Cardiac muscle cell (in vitro differentiated cells and primary cell): ENCODE results near the gene EYA2. TPM values are rescaled to one million over a fixed set of nuclear protein-coding genes. Genes with fewer than 3 reads are reported as not detected.
"Not testable (repeated sequence)": the region's sequence is repeated elsewhere in the genome, so short reads cannot be mapped to it uniquely, and the experiment has no call there.

ENCODE experiments used
- DNase-seq, 2 donors: peaks; one replicate each; pipeline versions ENCODE4 v3.0.0 to v3.0.0-alpha.2; 2010 to 2017; ENCODE audit warnings: low read depth in 1 of 2, low spot score in 1 of 2
- H3K27ac ChIP-seq: fragments of 200-600 bp; sonication (generic); 2 replicates; pipeline ENCODE4 v1.5.1; 2016
- H3K27me3 ChIP-seq: fragments of 200-600 bp; sonication (generic); 2 replicates; pipeline ENCODE4 v1.6.0; 2016; ENCODE audit warnings: control low read depth
- H3K36me3 ChIP-seq: fragments of 200-600 bp; sonication (generic); 2 replicates; pipeline ENCODE4 v1.5.1; 2016; ENCODE audit warnings: control low read depth
- H3K4me1 ChIP-seq: fragments of 200-600 bp; sonication (generic); 2 replicates; pipeline ENCODE4 v1.8.1; 2017; ENCODE audit warnings: low read depth, mild to moderate bottlenecking, mixed run types
- H3K4me3 ChIP-seq: fragments of 200-600 bp; sonication (generic); 2 replicates; pipeline ENCODE4 v1.5.1; 2016; ENCODE audit warnings: mild to moderate bottlenecking
- H3K9me3 ChIP-seq: fragments of 200-600 bp; sonication (generic); 2 replicates; pipeline ENCODE4 v1.5.1; 2017; ENCODE audit warnings: low read depth, mild to moderate bottlenecking, control low read depth
- CTCF ChIP-seq: IDR thresholded peaks from 2 replicates; pipeline ENCODE4 v1.5.1; 2012; ENCODE audit warnings: low read depth, mild to moderate bottlenecking, low read length
- polyA plus RNA-seq: library from polyadenylated mRNA; unstranded; fragments of >200 nt; fragmentation: Nextera tagmentation; extraction: Ambion mirVana; gene quantifications from 2 replicates; pipeline ENCODE4 v1.2.1, GENCODE V29; 2016
- total RNA-seq: library from RNA; depleted of rRNA; stranded (reverse); fragments of >200 nt; gene quantifications from 2 replicates; pipeline ENCODE4 v1.2.3, GENCODE V29; 2016

Gene EYA2
- total and polyA plus RNA-seq, 2 experiments from 2014 or later: 0.30 TPM; not detected in 1

DNA sequence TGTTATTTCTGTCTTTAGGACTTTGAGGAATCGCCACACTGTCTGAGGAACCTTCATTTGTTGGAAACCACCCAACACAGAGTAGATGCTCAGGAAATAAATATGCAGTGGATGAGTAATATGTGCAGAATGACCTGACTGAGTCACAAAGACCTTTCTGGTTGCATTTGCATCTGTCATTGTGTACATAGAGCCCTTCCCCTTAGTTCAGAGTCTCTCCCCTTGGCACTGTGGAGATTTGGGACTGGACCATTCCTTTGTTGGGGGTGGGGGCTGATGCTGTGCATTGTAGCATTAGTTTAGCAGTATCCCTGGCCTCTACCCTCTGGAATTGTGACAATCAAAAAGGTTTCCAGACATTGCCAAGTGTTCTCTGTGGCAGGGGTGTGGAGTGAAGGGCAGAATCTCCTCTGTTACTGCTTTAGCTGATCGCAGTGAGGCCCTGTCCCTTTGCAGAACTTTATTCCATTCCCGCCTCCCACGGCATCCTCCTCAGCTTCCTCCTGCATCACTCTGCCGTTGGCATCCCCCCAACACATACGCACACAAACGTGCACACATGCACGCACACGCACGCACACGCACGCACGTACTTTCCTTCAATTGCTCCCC is 64.5 kb downstream of the EYA2 start:
- Histone ChIP-seq H3K27ac (no peak overlapping the region), H3K9me3 (no peaks in the 10 kb centered on the region), H3K4me1 (no peaks in the 10 kb centered on the region), H3K4me3 (no peak overlapping the region), H3K27me3 (no peaks in the 10 kb centered on the region), H3K36me3 (no peaks in the 10 kb centered on the region)
- peak in 1 of 2 donors; percentile 67 for DNase-seq
- no peak for TF ChIP-seq CTCF

GRCh38 chr20:46959821-46960220 is 65.2 kb downstream of the EYA2 start:
- no peak for TF ChIP-seq CTCF

DNA sequence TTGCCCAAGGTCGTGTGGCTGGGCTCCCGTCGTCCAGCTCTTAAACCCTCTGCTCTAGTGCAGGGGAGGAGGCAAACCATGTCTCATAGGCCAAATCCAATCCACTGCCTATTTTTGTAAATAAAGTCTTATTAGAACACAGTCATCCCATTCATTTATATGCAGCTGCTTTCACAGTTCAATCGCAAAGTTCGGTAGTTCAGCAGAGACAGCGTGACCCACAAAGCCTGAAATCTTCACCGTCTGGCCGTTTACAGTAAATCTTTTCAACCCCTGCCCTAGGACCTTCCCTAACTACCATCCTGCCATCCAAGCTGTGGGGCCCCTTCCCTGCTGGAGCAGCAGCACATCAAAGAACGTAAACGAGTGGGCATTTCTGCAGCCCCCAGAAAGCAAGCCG is 65.9 kb downstream of the EYA2 start:
- Histone ChIP-seq H3K36me3 (no peaks in the 10 kb centered on the region), H3K27ac (no peak overlapping the region)

More at GRCh38 chr20:46959821-46960220, 65.2 kb downstream of the EYA2 start:
- Histone ChIP-seq H3K9me3 (no peaks in the 10 kb centered on the region), H3K27ac (no peak overlapping the region), H3K4me1 (no peaks in the 10 kb centered on the region), H3K27me3 (no peaks in the 10 kb centered on the region), H3K4me3 (no peak overlapping the region), H3K36me3 (no peaks in the 10 kb centered on the region)
- no peak for DNase-seq

GRCh38 chr20:46961968-46962367 is 67.3 kb downstream of the EYA2 start:
- H3K27me3 ChIP-seq, H3K4me3 ChIP-seq, H3K4me1 ChIP-seq, H3K36me3 ChIP-seq, H3K27ac ChIP-seq, H3K9me3 ChIP-seq, DNase-seq: not testable (repeated sequence)

More for the DNA sequence above, 65.9 kb downstream of the EYA2 start:
- no peak overlapping the region for H3K4me3 ChIP-seq
- H3K27me3 ChIP-seq: no peaks in the 10 kb centered on the region
- no peaks in the 10 kb centered on the region for H3K4me1 ChIP-seq
- no peaks in the 10 kb centered on the region for H3K9me3 ChIP-seq
- no peak for TF ChIP-seq CTCF
- DNase-seq: no peak

DNA sequence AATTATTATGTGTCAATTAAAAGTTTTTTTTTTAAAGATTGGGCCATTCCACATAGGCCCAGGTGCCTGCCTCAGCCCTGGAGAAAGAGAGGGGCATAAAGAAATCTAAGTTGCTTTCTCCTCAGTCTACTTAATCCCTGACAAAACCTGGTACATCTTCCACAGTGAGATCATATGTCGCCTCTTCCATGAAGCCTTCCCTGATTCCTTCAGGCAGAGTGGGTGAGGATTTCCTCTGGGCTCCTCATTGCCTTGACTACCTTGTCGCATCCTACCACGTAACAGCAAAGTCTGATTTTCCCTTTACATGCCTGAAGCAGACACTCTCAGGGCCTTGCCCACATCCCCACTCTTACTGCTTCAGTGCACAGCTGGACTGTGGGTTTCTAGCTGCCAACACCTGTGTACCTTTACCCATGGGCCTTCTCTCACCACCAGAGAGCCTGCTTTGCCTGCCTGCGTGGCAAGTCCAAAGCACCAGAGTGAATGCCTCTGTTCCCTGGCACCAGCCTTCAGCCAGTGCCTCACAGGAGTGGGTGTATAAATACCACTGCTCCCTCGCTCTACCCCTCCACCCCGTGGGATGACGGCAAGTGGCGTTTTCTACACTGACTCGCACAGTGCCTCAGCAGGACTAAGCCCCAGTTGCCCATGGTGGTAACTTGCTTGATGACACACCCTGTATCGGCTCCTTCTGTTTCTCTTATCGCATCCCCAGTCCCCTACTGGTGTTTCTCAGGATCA is 68.0 kb downstream of the EYA2 start:
- TF ChIP-seq CTCF: no peak

GRCh38 chr20:46963196-46963529 is 68.5 kb downstream of the EYA2 start:
- TF ChIP-seq CTCF: no peak
- no peak overlapping the region for H3K27ac ChIP-seq
- no peak for DNase-seq
- no peaks in the 10 kb centered on the region for H3K4me1 ChIP-seq
- no peaks in the 10 kb centered on the region for H3K36me3 ChIP-seq
- H3K27me3 ChIP-seq: no peaks in the 10 kb centered on the region
- no peak overlapping the region for H3K4me3 ChIP-seq
- H3K9me3 ChIP-seq: no peaks in the 10 kb centered on the region

More for the DNA sequence above, 68.0 kb downstream of the EYA2 start:
- no peak for DNase-seq
- H3K36me3 ChIP-seq: no peaks in the 10 kb centered on the region
- no peaks in the 10 kb centered on the region for H3K9me3 ChIP-seq
- H3K27ac ChIP-seq: no peak overlapping the region
- no peak overlapping the region for H3K4me3 ChIP-seq
- no peaks in the 10 kb centered on the region for H3K27me3 ChIP-seq
- H3K4me1 ChIP-seq: no peaks in the 10 kb centered on the region
